ENCODE data around the gene PPP1R15B. TPM values are rescaled to one million over a fixed set of nuclear protein-coding genes. Genes with fewer than 3 reads are reported as not detected.

Gene PPP1R15B
- total RNA-seq, 2 experiments from 2014 or later: 55.9 to 57.6 TPM

GRCh38 chr1:204418174-204419063 is 6.8 kb upstream of the PPP1R15B start:
- ChIA-PET POLR2A (no interaction called here), CTCF (interaction anchor here (0.7 to 4.0 kb wide), 9 partner anchors 8 to 147 kb away, joined by 3 to 31 read pairs (median 4); no protein-coding TSS in a partner anchor)
- Mint-ChIP-seq H3K36me3 (ENCODE audit: low read depth) (peaks cover 14% of the 10 kb centered on the region), H3K4me3 (no peak overlapping the region), H3K9me3 (ENCODE audit: low read depth) (no peaks in the 10 kb centered on the region), H3K4me1 (peaks cover 36% of the 10 kb centered on the region), H3K27me3 (no peaks in the 10 kb centered on the region), H3K27ac (peak overlapping the region; percentile 7)
- intact Hi-C loops (cut with DNase I, micrococcal nuclease): loop anchor here (10.0 kb wide), 2 partner anchors 554 to 786 kb away; partner anchors contain the start of gene SNRPE (in 1 of the 2)
- no peak for ATAC-seq
- no peak for DNase-seq

- Mint-ChIP-seq H3K9me3 (ENCODE audit: low read depth) (no peaks in the 10 kb centered on the region), H3K36me3 (ENCODE audit: low read depth) (peaks cover 10% of the 10 kb centered on the region), H3K27me3 (no peaks in the 10 kb centered on the region), H3K4me3 (no peak overlapping the region), H3K4me1 (peaks cover 36% of the 10 kb centered on the region), H3K27ac (peak overlapping the region; percentile 79)
- POLR2A ChIA-PET: interaction anchor here (0.6 to 1.2 kb wide), 2 partner anchors 10 to 76 kb away, joined by 3 read pairs; no protein-coding TSS in a partner anchor
- DNase-seq (peak; percentile 64), ATAC-seq (peak; percentile 91)
- CTCF ChIA-PET: interaction anchor here (0.7 to 4.0 kb wide), 12 partner anchors 9 to 148 kb away, joined by 3 to 31 read pairs (median 4); no protein-coding TSS in a partner anchor
- intact Hi-C loops (cut with DNase I, micrococcal nuclease): loop anchor here (2.0 to 10.0 kb wide), 3 partner anchors 21 to 787 kb away; partner anchors contain the start of gene SNRPE (in 1 of the 2)
Measured at GRCh38 chr1:204417074-204417997, 5.7 kb upstream of the PPP1R15B start.

- Mint-ChIP-seq H3K9me3 (ENCODE audit: low read depth) (no peaks in the 10 kb centered on the region), H3K27ac (peak overlapping the region; percentile 65), H3K4me1 (peaks cover 39% of the 10 kb centered on the region), H3K4me3 (no peak overlapping the region), H3K36me3 (ENCODE audit: low read depth) (peaks cover 7% of the 10 kb centered on the region), H3K27me3 (no peaks in the 10 kb centered on the region)
- intact Hi-C loops (cut with DNase I, micrococcal nuclease): loop anchor here (2.0 to 10.0 kb wide), 3 partner anchors 22 to 788 kb away; partner anchors contain the start of gene SNRPE (in 1 of the 2)
- CTCF ChIA-PET: interaction anchor here (0.8 to 4.0 kb wide), 8 partner anchors 10 to 149 kb away, joined by 3 to 31 read pairs (median 4); no protein-coding TSS in a partner anchor
- ATAC-seq: no peak
- DNase-seq: no peak
- POLR2A ChIA-PET: interaction anchor here (1.2 kb wide), 1 partner anchor 10 kb away, joined by 3 read pairs; no protein-coding TSS in a partner anchor
Measured at GRCh38 chr1:204416589-204417073, 5.0 kb upstream of the PPP1R15B start.

GRCh38 chr1:204415351-204415750 is 3.7 kb upstream of the PPP1R15B start:
- ChIA-PET CTCF (interaction anchor here (1.3 to 4.0 kb wide), 2 partner anchors 17 to 88 kb away, joined by 5 to 31 read pairs; no protein-coding TSS in a partner anchor), POLR2A (no interaction called here)
- Mint-ChIP-seq H3K4me3 (no peak overlapping the region), H3K27ac (no peak overlapping the region), H3K27me3 (no peaks in the 10 kb centered on the region), H3K36me3 (ENCODE audit: low read depth) (peaks cover 17% of the 10 kb centered on the region), H3K4me1 (peaks cover 36% of the 10 kb centered on the region), H3K9me3 (ENCODE audit: low read depth) (no peaks in the 10 kb centered on the region)
- intact Hi-C loops (cut with DNase I, micrococcal nuclease): loop anchor here (10.0 kb wide), 2 partner anchors 551 to 789 kb away; partner anchors contain the start of gene SNRPE (in 1 of the 2)
- ATAC-seq (no peak), DNase-seq (no peak)

GRCh38 chr1:204414016-204414415 is 2.4 kb upstream of the PPP1R15B start:
- intact Hi-C loops (cut with DNase I, micrococcal nuclease): loop anchor here (5.0 to 10.0 kb wide), 6 partner anchors 549 to 1487 kb away; partner anchors contain the start of genes KLHL12 (in 1 of the 2), RBBP5 (in 1 of the 2) and SNRPE (in 1 of the 2)
- ATAC-seq: no peak
- CTCF ChIA-PET: interaction anchor here (1.4 kb wide), 1 partner anchor 393 kb away, joined by 4 read pairs; no protein-coding TSS in a partner anchor
- H3K27me3 Mint-ChIP-seq: no peaks in the 10 kb centered on the region
- no peak overlapping the region for H3K27ac Mint-ChIP-seq
- DNase-seq: no peak
- no peak overlapping the region for H3K4me3 Mint-ChIP-seq
- peaks cover 26% of the 10 kb centered on the region for H3K36me3 Mint-ChIP-seq (ENCODE audit: low read depth)
- no peaks in the 10 kb centered on the region for H3K9me3 Mint-ChIP-seq (ENCODE audit: low read depth)
- POLR2A ChIA-PET: no interaction called here
- peaks cover 27% of the 10 kb centered on the region for H3K4me1 Mint-ChIP-seq

- H3K36me3 Mint-ChIP-seq (ENCODE audit: low read depth): peaks cover 34% of the 10 kb centered on the region
- intact Hi-C loops (cut with DNase I, micrococcal nuclease): loop anchor here (5.0 to 10.0 kb wide), 6 partner anchors 548 to 1486 kb away; partner anchors contain the start of genes KLHL12 (in 1 of the 2), RBBP5 (in 1 of the 2) and SNRPE (in 1 of the 2)
- no peaks in the 10 kb centered on the region for H3K9me3 Mint-ChIP-seq (ENCODE audit: low read depth)
- no peak for DNase-seq
- ChIA-PET CTCF (interaction anchor here (1.1 kb wide), 1 partner anchor 90 kb away, joined by 3 read pairs; no protein-coding TSS in a partner anchor), POLR2A (no interaction called here)
- ATAC-seq: no peak
- H3K27me3 Mint-ChIP-seq: no peaks in the 10 kb centered on the region
- H3K27ac Mint-ChIP-seq: peak overlapping the region; percentile 80
- H3K4me3 Mint-ChIP-seq: no peak overlapping the region
- H3K4me1 Mint-ChIP-seq: peaks cover 22% of the 10 kb centered on the region
Measured at GRCh38 chr1:204413170-204413535, 1.5 kb upstream of the PPP1R15B start.

GRCh38 chr1:204410688-204411450 is 748 bp downstream of the PPP1R15B start:
- H3K27ac Mint-ChIP-seq: peak overlapping the region; percentile 100
- peak; percentile 50 for DNase-seq
- intact Hi-C loops (cut with DNase I, micrococcal nuclease): loop anchor here (1.0 to 10.0 kb wide), 13 partner anchors 83 to 1484 kb away; partner anchors contain the start of genes PIK3C2B (in 2 of the 2), SNRPE (in 2 of the 2), KLHL12 (in 1 of the 2) and MDM4 (in 1 of the 2)
- peaks cover 57% of the 10 kb centered on the region for H3K36me3 Mint-ChIP-seq (ENCODE audit: low read depth)
- peak overlapping the region; percentile 98 for H3K4me3 Mint-ChIP-seq
- H3K27me3 Mint-ChIP-seq: no peaks in the 10 kb centered on the region
- ChIA-PET POLR2A (interaction anchor here (1.1 to 1.3 kb wide), 3 partner anchors 12 to 105 kb away, joined by 3 to 6 read pairs (median 6); partner anchors contain the start of genes MDM4 and PIK3C2B), CTCF (interaction anchor here (0.6 to 5.7 kb wide), 7 partner anchors 13 to 396 kb away, joined by 3 to 75 read pairs (median 5); no protein-coding TSS in a partner anchor)
- peak; percentile 24 for ATAC-seq
- H3K9me3 Mint-ChIP-seq (ENCODE audit: low read depth): no peaks in the 10 kb centered on the region
- H3K4me1 Mint-ChIP-seq: peaks cover 8% of the 10 kb centered on the region

- ATAC-seq: no peak
- ChIA-PET CTCF (interaction anchor here (0.6 to 5.7 kb wide), 8 partner anchors 12 to 397 kb away, joined by 3 to 75 read pairs (median 5); no protein-coding TSS in a partner anchor), POLR2A (interaction anchor here (1.1 to 1.3 kb wide), 3 partner anchors 12 to 106 kb away, joined by 3 to 6 read pairs (median 6); partner anchors contain the start of genes MDM4 and PIK3C2B)
- Mint-ChIP-seq H3K4me3 (peak overlapping the region; percentile 98), H3K27ac (peak overlapping the region; percentile 100), H3K4me1 (peaks cover 11% of the 10 kb centered on the region), H3K9me3 (ENCODE audit: low read depth) (no peaks in the 10 kb centered on the region), H3K36me3 (ENCODE audit: low read depth) (peaks cover 63% of the 10 kb centered on the region), H3K27me3 (no peaks in the 10 kb centered on the region)
- intact Hi-C loops (cut with DNase I, micrococcal nuclease): loop anchor here (2.0 to 10.0 kb wide), 8 partner anchors 97 to 1483 kb away; partner anchors contain the start of genes ATP2B4 (in 1 of the 2), KLHL12 (in 1 of the 2), RBBP5 (in 1 of the 2) and SNRPE (in 1 of the 2)
- DNase-seq: peak; percentile 28
Measured at GRCh38 chr1:204409836-204410687, 1.6 kb downstream of the PPP1R15B start.

GRCh38 chr1:204409123-204409522 is 2.5 kb downstream of the PPP1R15B start:
- H3K9me3 Mint-ChIP-seq (ENCODE audit: low read depth): no peaks in the 10 kb centered on the region
- H3K27me3 Mint-ChIP-seq: no peaks in the 10 kb centered on the region
- H3K4me3 Mint-ChIP-seq: peak overlapping the region; percentile 98
- DNase-seq: no peak
- ChIA-PET POLR2A (no interaction called here), CTCF (interaction anchor here (1.0 to 5.7 kb wide), 4 partner anchors 11 to 94 kb away, joined by 3 to 75 read pairs (median 6); no protein-coding TSS in a partner anchor)
- H3K4me1 Mint-ChIP-seq: peaks cover 18% of the 10 kb centered on the region
- intact Hi-C loops (cut with DNase I, micrococcal nuclease): loop anchor here in 1 of 2 experiments (10.0 kb wide), 1 partner anchor 784 kb away; the partner anchor contains the start of gene ATP2B4
- peaks cover 71% of the 10 kb centered on the region for H3K36me3 Mint-ChIP-seq (ENCODE audit: low read depth)
- peak overlapping the region; percentile 100 for H3K27ac Mint-ChIP-seq
- no peak for ATAC-seq
